Measurements from ENCODE around the gene ATCAY.

The ATCAY gene

GRCh38 chr19:3970313-3970807 is 89.9 kb downstream of the ATCAY start:
- DNase-seq (ENCODE audit: low read depth): no peak

GRCh38 chr19:3970808-3971598 is 90.5 kb downstream of the ATCAY start, which contains the start of gene DAPK3:
Gene DAPK3 (minus strand): TSS chr19:3971099. CDS start chr19:3969735, 1,364 bp downstream.
- DNase-seq (ENCODE audit: low read depth): peak; percentile 97

- no peak for DNase-seq (ENCODE audit: low read depth)
Measured at GRCh38 chr19:3975144-3975543, 94.7 kb downstream of the ATCAY start.

- no peak for DNase-seq (ENCODE audit: low read depth)
Measured at GRCh38 chr19:3975637-3976087, 95.2 kb downstream of the ATCAY start.

GRCh38 chr19:3976495-3977241 is 96.2 kb downstream of the ATCAY start:
- DNase-seq (ENCODE audit: low read depth): no peak
